Measurements from ENCODE around the gene HSD11B2. TPM values are rescaled to one million over a fixed set of nuclear protein-coding genes. Genes with fewer than 3 reads are reported as not detected.

The HSD11B2 gene
- total RNA-seq, 1 experiment from 2014 or later: 33.4 TPM

- Mint-ChIP-seq H3K4me3 (no peak overlapping the region), H3K9me3 (no peaks in the 10 kb centered on the region), H3K36me3 (no peaks in the 10 kb centered on the region), H3K27me3 (ENCODE audit: low read depth) (peaks cover 17% of the 10 kb centered on the region), H3K4me1 (peaks cover 39% of the 10 kb centered on the region), H3K27ac (peak overlapping the region; percentile 57; the same call in 1 of the 2 replicates)
- TF ChIP-seq RORB (CRISPR knock-in tag; IDR thresholded peaks at IDR 0.05) (no peak), ARID4B (CRISPR knock-in tag; IDR thresholded peaks at IDR 0.05; ENCODE audit: borderline replicate concordance) (no peak), ERG (CRISPR knock-in tag; IDR thresholded peaks at IDR 0.05) (no peak), MYBL2 (CRISPR knock-in tag; IDR thresholded peaks at IDR 0.05) (no peak), ZNF317 (CRISPR knock-in tag; IDR thresholded peaks at IDR 0.05; ENCODE audit: borderline replicate concordance, low read depth) (no peak), ZNF281 (CRISPR knock-in tag; IDR thresholded peaks at IDR 0.05) (no peak), NR3C1 (CRISPR knock-in tag; conservative IDR thresholded peaks at IDR 0.05; ENCODE audit: low read depth) (no peak), CDX4 (CRISPR knock-in tag; IDR thresholded peaks at IDR 0.05; ENCODE audit: borderline replicate concordance) (no peak), USF1 (CRISPR knock-in tag; IDR thresholded peaks at IDR 0.05) (no peak), ZMAT4 (CRISPR knock-in tag; IDR thresholded peaks at IDR 0.05) (no peak), PRRX2 (CRISPR knock-in tag; IDR thresholded peaks at IDR 0.05) (no peak), PREB (CRISPR knock-in tag; IDR thresholded peaks at IDR 0.05; ENCODE audit: borderline replicate concordance) (no peak), KAT7 (CRISPR knock-in tag; IDR thresholded peaks at IDR 0.05; ENCODE audit: borderline replicate concordance) (no peak)
- DNase-seq (ENCODE audit: low spot score) (no peak), ATAC-seq (no peak)
- ChIA-PET CTCF (interaction anchor here (0.8 to 7.0 kb wide), 14 partner anchors 8 to 161 kb away, joined by 3 to 36 read pairs (median 6); partner anchors contain the start of genes HSD11B2, KCTD19, LRRC36 and TPPP3), POLR2A (interaction anchor here (0.9 kb wide), 1 partner anchor 14 kb away, joined by 3 read pairs; the partner anchor contains the start of gene TPPP3)
Measured at GRCh38 chr16:67407176-67407787, 23.6 kb upstream of the HSD11B2 start.
